Ovary (tissue), 9 donors: Measurements from ENCODE around the gene IFI27L2. TPM values are rescaled to one million over a fixed set of nuclear protein-coding genes. Genes with fewer than 3 reads are reported as not detected.

Source experiments
- DNase-seq, 5 donors: peaks; one replicate each; pipeline ENCODE4 v3.0.0-alpha.2; 2019 to 2020
- H3K27ac ChIP-seq, 2 donors: fragments of 200-600 bp; one replicate each; pipeline versions ENCODE4 v1.5.1 to v1.8.0; 2019 to 2022
- H3K27me3 ChIP-seq: fragments of 200-600 bp; one replicate; pipeline ENCODE4 v1.8.0; 2022
- H3K36me3 ChIP-seq: fragments of 200-600 bp; sonication (generic); one replicate; pipeline ENCODE4 v1.5.1; 2019
- H3K4me1 ChIP-seq: one replicate; pipeline ENCODE4 v1.8.1; 2013; ENCODE audit warnings: mild to moderate bottlenecking, moderate library complexity; ENCODE audit not compliant: insufficient read depth
- H3K4me3 ChIP-seq: fragments of 200-600 bp; sonication (generic); one replicate; pipeline ENCODE4 v1.5.1; 2017
- H3K9me3 ChIP-seq, 2 donors: fragments of 200-600 bp in 1 of 2; sonication (generic) in 1 of 2; one replicate each; pipeline versions ENCODE4 v1.5.1 to v1.8.1; 2013 to 2019; ENCODE audit warnings: mild to moderate bottlenecking in 1 of 2, moderate library complexity in 1 of 2
- EP300 ChIP-seq: sonication (generic); formaldehyde crosslinking; IDR thresholded peaks from one replicate; pipeline ENCODE4 v1.6.1; 2017; ENCODE audit warnings: antibody characterized with exemption
- POLR2A ChIP-seq: fragments of 450-650 bp; IDR thresholded peaks from one replicate; pipeline ENCODE4 v1.6.1; 2017; ENCODE audit warnings: antibody characterized with exemption, mild to moderate bottlenecking, moderate library complexity
- WGBS, 3 donors: extraction: QIAGEN DNeasy Blood & Tissue Kit in 1 of 3; methylation state at CpG; one replicate each; pipeline versions ENCODE4 v1.1.5 to v1.1.7; 2013 to 2017; 5-methylcytosine and 5-hydroxymethylcytosine counted together
- intact Hi-C, 4 donors: fragments of 100-400 bp; cut with DNase I; formaldehyde crosslinking; loops; one replicate each; pipeline versions ENCODE4 v1.11.0 to v1.15.1; 2022 to 2023
- polyA plus RNA-seq, 2 donors: library from polyadenylated mRNA; stranded (reverse); fragments of 200-250 nt in 1 of 2; fragments of 350-450 nt in 1 of 2; fragmentation: Illumina TruSeq in 1 of 2; extraction: RNeasy Lipid Tissue Mini Kit (QIAGEN cat#74804) in 1 of 2; gene quantifications; one replicate each; pipeline ENCODE4 v1.2.3, GENCODE V29; 2013 to 2014
- total RNA-seq, 7 donors: library from RNA; depleted of rRNA in 2 of 7; stranded (reverse); fragments of >200 nt in 2 of 7; fragmentation: NEBNext Ultra II Directional in 3 of 7; extraction: Animal tissue kit (Norgen Biotek cat#: 25700) in 3 of 7; gene quantifications; one replicate each; pipeline versions ENCODE4 v1.1.0 to v1.2.4, GENCODE V29; 2016 to 2023
- TF ChIP-seq, protein P1 (sequence below), 3 donors: fragments of 450-650 bp in 2 of 3; fragments of 200-600 bp in 1 of 3; IDR thresholded peaks; one replicate each; pipeline versions ENCODE4 v1.5.1 to v1.8.0; 2016 to 2022; ENCODE audit warnings: antibody characterized with exemption in 3 of 3, mild to moderate bottlenecking in 1 of 3
- donor health status: DM: no; HTN: no; CAD: no; lungs with moderate emphysema.
- donor health status: DM: no; HTN: no; CAD: no.
- donor health status: Bipolar disorder and iron deficiency.
- donor health status: DM: yes; HTN: yes; CAD: no.
- donor health status: DM: no; HTN: no; CAD: no.
- donor health status: DM: yes; HTN: yes; CAD: no.

Gene IFI27L2
- total and polyA plus RNA-seq, 9 donors = 37.8 to 145 (median 88.5) TPM

DNA sequence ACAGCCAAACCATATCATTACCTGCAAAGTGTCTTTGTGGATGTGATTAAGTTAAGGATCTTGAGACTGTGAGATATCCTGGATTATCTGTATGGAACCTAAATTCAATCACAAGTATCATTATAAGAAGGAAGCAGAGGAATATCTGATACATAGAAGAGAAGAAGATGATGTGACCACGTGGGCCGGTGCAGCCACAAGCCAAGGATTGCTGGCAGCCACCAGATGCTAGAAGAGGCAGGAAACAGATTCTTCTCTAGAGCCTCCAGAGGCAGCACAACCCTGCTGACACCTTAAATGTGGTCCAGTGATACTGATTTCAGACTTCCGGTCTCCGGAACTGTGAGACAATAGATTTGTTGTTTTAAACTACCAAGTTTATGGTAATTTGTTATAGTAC, 6.1 kb upstream of the IFI27L2 start:
- H3K27me3 ChIP-seq = no peaks in the 10 kb centered on the region
- no peaks in the 10 kb centered on the region for H3K36me3 ChIP-seq
- no peak for DNase-seq
- intact Hi-C loops = loop anchor here in 3 of 4 donors (5.0 to 10.0 kb wide), 5 partner anchors 42 to 191 kb away; no protein-coding TSS in a partner anchor
- H3K4me1 ChIP-seq = peaks cover 2% of the 10 kb centered on the region
- TF ChIP-seq EP300 = no peak
- H3K27ac ChIP-seq = no peak overlapping the region
- no peaks in the 10 kb centered on the region for H3K9me3 ChIP-seq
- WGBS, 3 donors = 78 to 94% (median 90%) methylated on average over 4 of the region's 4 CpGs
- H3K4me3 ChIP-seq = no peak overlapping the region

DNA sequence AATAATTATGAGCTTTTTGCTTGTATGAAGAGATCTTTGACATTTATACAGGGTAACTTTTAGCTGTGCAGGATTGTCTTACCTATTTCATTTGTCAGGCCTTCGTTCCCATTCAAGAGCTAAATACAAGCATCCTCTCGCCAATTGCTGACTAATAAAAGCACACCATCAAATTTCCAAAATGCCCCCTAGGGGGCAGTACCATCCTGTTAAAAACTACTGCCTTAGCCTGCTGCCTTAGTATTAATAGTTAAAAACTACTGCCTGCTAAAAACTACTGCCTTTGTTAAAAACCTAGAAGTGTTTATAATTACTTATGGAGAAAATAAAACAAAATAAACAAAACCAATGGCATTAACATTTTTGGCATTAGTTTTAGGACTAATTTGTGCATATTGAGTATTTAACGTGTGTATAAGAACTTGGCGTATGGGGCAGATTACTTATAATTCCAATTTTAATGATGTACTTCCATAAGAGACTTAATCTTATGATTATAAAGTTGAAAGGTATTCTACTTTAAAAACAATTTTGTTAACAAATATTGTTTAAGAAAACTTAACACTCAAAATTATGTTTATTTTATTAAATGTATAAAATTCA, 3.0 kb upstream of the IFI27L2 start:
- WGBS, 3 donors = 35 to 41% (median 37%) methylated on average over 4 of the region's 4 CpGs
- Histone ChIP-seq H3K4me1 (peaks cover 2% of the 10 kb centered on the region), H3K9me3 (no peaks in the 10 kb centered on the region), H3K27ac (no peak overlapping the region), H3K4me3 (no peak overlapping the region), H3K36me3 (no peaks in the 10 kb centered on the region), H3K27me3 (no peaks in the 10 kb centered on the region)
- intact Hi-C loops = loop anchor here in 1 of 4 donors (10.0 kb wide), 2 partner anchors 98 to 188 kb away; no protein-coding TSS in a partner anchor
- TF ChIP-seq POLR2A (no peak), EP300 (no peak)
- TF ChIP-seq, protein P1, sequence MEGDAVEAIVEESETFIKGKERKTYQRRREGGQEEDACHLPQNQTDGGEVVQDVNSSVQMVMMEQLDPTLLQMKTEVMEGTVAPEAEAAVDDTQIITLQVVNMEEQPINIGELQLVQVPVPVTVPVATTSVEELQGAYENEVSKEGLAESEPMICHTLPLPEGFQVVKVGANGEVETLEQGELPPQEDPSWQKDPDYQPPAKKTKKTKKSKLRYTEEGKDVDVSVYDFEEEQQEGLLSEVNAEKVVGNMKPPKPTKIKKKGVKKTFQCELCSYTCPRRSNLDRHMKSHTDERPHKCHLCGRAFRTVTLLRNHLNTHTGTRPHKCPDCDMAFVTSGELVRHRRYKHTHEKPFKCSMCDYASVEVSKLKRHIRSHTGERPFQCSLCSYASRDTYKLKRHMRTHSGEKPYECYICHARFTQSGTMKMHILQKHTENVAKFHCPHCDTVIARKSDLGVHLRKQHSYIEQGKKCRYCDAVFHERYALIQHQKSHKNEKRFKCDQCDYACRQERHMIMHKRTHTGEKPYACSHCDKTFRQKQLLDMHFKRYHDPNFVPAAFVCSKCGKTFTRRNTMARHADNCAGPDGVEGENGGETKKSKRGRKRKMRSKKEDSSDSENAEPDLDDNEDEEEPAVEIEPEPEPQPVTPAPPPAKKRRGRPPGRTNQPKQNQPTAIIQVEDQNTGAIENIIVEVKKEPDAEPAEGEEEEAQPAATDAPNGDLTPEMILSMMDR (IDR thresholded peaks at IDR 0.05) = peak; percentile 55 to 64 (median 60)
- DNase-seq = peak in 2 of 5 donors; percentile 61 to 71

DNA sequence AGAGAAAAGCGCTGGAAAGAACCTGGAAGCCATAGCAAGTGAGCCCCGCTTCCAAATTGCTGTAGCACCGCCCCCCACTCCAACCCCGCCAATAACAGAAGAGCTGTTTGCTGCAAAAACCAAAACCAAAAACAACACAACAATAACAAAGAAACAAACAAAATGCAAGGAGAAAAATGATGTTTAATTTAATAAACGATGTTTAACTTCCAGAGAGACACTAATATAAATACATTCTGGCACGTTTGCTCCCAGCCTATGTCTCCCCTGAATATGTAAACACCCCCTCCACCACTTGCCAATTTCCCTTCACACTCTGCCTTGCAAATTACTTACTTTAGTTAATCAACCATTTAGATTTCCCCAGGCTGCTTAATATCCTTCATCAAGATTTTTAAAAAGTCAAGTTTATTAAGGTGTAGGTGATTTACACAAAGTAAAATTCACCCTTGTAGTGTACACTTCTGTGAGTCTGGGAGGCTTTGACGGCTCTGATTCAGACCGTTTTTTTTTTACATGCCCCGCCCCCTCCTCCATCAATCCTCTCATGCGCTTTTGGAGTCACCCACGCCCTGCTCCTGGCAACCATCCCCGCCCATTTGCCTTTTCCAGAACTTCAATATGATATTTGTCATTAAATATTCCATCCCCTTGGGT, 482 bp upstream of the IFI27L2 start:
- H3K36me3 ChIP-seq = no peaks in the 10 kb centered on the region
- TF ChIP-seq, protein P1 (IDR thresholded peaks at IDR 0.05) = no peak
- TF ChIP-seq POLR2A (no peak), EP300 (no peak)
- peak overlapping the region; percentile 91 to 94 for H3K27ac ChIP-seq
- no peaks in the 10 kb centered on the region for H3K9me3 ChIP-seq
- DNase-seq = peak; percentile 57 to 68 (median 65)
- H3K4me3 ChIP-seq = peak overlapping the region; percentile 50
- 0 to 2% (median 1%) methylated on average over 12 of the region's 12 CpGs for WGBS, 3 donors
- no peaks in the 10 kb centered on the region for H3K27me3 ChIP-seq
- intact Hi-C loops = loop anchor here in 3 of 4 donors (5.0 to 10.0 kb wide), 4 partner anchors 73 to 185 kb away; no protein-coding TSS in a partner anchor
- no peaks in the 10 kb centered on the region for H3K4me1 ChIP-seq

DNA sequence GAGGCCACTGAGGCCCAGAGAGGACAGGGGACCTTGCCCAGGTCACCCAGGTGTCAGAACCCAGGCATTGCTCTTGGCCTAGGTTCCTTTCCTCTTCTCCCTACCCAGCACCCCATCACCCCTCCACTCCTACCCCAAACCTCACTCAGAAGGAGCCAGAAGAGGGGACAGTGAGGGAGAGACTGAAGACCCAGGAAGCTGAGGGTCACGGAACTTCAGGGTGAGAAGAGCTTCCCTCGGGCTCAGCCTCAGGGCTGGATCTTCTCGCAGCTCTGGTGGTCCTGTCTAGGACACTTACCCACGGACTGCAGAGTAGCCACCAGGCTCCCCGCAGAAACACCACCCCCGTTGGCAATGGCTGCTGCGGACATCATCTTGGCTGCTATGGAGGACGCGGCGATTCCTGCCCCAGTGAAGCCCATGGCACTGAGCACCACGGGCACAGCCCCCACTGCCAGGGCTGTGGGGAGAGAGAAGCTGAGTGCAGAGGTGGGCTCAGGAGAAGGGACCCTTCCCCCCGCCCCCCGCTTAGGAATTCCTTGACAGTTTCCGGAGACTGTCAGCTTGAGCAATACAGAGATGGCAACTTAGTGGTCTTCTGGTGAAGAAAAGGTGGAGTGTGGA, 1.1 kb downstream of the IFI27L2 start:
- H3K4me3 ChIP-seq = no peak overlapping the region
- intact Hi-C loops = loop anchor here in 2 of 4 donors (5.0 kb wide), 2 partner anchors 71 to 76 kb away; no protein-coding TSS in a partner anchor
- no peak for TF ChIP-seq POLR2A
- TF ChIP-seq EP300 = no peak
- TF ChIP-seq, protein P1 (IDR thresholded peaks at IDR 0.05) = no peak
- 86 to 88% (median 87%) methylated on average over 14 of the region's 14 CpGs for WGBS, 3 donors
- H3K27me3 ChIP-seq = no peaks in the 10 kb centered on the region
- no peaks in the 10 kb centered on the region for H3K4me1 ChIP-seq
- peak in 1 of 5 donors; percentile 37 for DNase-seq
- H3K27ac ChIP-seq = peak overlapping the region; percentile 91 to 94
- no peaks in the 10 kb centered on the region for H3K36me3 ChIP-seq
- no peaks in the 10 kb centered on the region for H3K9me3 ChIP-seq
